ENCODE results near the gene ENOX2. TPM values are rescaled to one million over a fixed set of nuclear protein-coding genes. Genes with fewer than 3 reads are reported as not detected.

Gene ENOX2
- polyA plus RNA-seq, 1 donor from 2014 or later: 48.7 TPM

GRCh38 chrX:130691576-130691975 lies 211.4 kb downstream of the ENOX2 start:
- Histone ChIP-seq H3K79me2 (replicated peaks; ENCODE audit: insufficient read depth, low read length) (no peaks in the 10 kb centered on the region), H3K9ac (ENCODE audit: low read length) (no peak overlapping the region), H3K27me3 (ENCODE audit: insufficient read depth, low read depth, low read length) (no peaks in the 10 kb centered on the region), H3K4me2 (ENCODE audit: low read length) (no peak overlapping the region), H3K27ac (ENCODE audit: low read length) (peak overlapping the region; percentile 42), H3K9me3 (ENCODE audit: low read length) (no peaks in the 10 kb centered on the region), H3K4me3 (ENCODE audit: low read length) (no peak overlapping the region), H3F3A (ENCODE audit: insufficient read depth, low read length, poor library complexity, severe bottlenecking) (no peaks in the 10 kb centered on the region), H3K9me2 (ENCODE audit: insufficient read depth, low read length) (no peaks in the 10 kb centered on the region), H4K20me1 (ENCODE audit: insufficient read depth) (no peaks in the 10 kb centered on the region), H3K36me3 (ENCODE audit: insufficient read depth, low read length) (no peaks in the 10 kb centered on the region), H2AFZ (ENCODE audit: low read depth, low read length) (no peak overlapping the region)
- no peak for TF ChIP-seq CTCF (IDR thresholded peaks at IDR 0.05; ENCODE audit: poor library complexity, severe bottlenecking)

GRCh38 chrX:130688360-130688759 lies 214.6 kb downstream of the ENOX2 start:
- Histone ChIP-seq H2AFZ (ENCODE audit: low read depth, low read length) (no peak overlapping the region), H3K4me2 (ENCODE audit: low read length) (no peak overlapping the region), H3K27me3 (ENCODE audit: insufficient read depth, low read depth, low read length) (no peaks in the 10 kb centered on the region), H3K4me3 (ENCODE audit: low read length) (no peak overlapping the region), H3K9me2 (ENCODE audit: insufficient read depth, low read length) (no peaks in the 10 kb centered on the region), H3K79me2 (replicated peaks; ENCODE audit: insufficient read depth, low read length) (no peaks in the 10 kb centered on the region), H3K36me3 (ENCODE audit: insufficient read depth, low read length) (no peaks in the 10 kb centered on the region), H3K9ac (ENCODE audit: low read length) (no peak overlapping the region), H3F3A (ENCODE audit: insufficient read depth, low read length, poor library complexity, severe bottlenecking) (no peaks in the 10 kb centered on the region), H4K20me1 (ENCODE audit: insufficient read depth) (no peaks in the 10 kb centered on the region), H3K27ac (ENCODE audit: low read length) (no peak overlapping the region), H3K9me3 (ENCODE audit: low read length) (no peaks in the 10 kb centered on the region)
- TF ChIP-seq CTCF (IDR thresholded peaks at IDR 0.05; ENCODE audit: poor library complexity, severe bottlenecking): no peak
- no peak for TF ChIP-seq RAD21 (conservative IDR thresholded peaks at IDR 0.05)
- TF ChIP-seq MXI1 (conservative IDR thresholded peaks at IDR 0.05; ENCODE audit: poor library complexity, severe bottlenecking): no peak

GRCh38 chrX:130682990-130683389 lies 220.0 kb downstream of the ENOX2 start:
- H2AFZ ChIP-seq (ENCODE audit: low read depth, low read length): no peak overlapping the region
- H3K9me3 ChIP-seq (ENCODE audit: low read length): no peaks in the 10 kb centered on the region
- no peaks in the 10 kb centered on the region for H3K27me3 ChIP-seq (ENCODE audit: insufficient read depth, low read depth, low read length)
- no peaks in the 10 kb centered on the region for H3K36me3 ChIP-seq (ENCODE audit: insufficient read depth, low read length)
- H3K4me2 ChIP-seq (ENCODE audit: low read length): no peak overlapping the region
- no peaks in the 10 kb centered on the region for H3F3A ChIP-seq (ENCODE audit: insufficient read depth, low read length, poor library complexity, severe bottlenecking)
- H3K27ac ChIP-seq (ENCODE audit: low read length): no peak overlapping the region
- no peaks in the 10 kb centered on the region for H3K9me2 ChIP-seq (ENCODE audit: insufficient read depth, low read length)
- no peak overlapping the region for H3K4me3 ChIP-seq (ENCODE audit: low read length)
- no peaks in the 10 kb centered on the region for H4K20me1 ChIP-seq (ENCODE audit: insufficient read depth)
- no peak overlapping the region for H3K9ac ChIP-seq (ENCODE audit: low read length)
- no peaks in the 10 kb centered on the region for H3K79me2 ChIP-seq (replicated peaks; ENCODE audit: insufficient read depth, low read length)
- TF ChIP-seq CTCF (IDR thresholded peaks at IDR 0.05; ENCODE audit: poor library complexity, severe bottlenecking): no peak
- no peak for TF ChIP-seq TAF1 (IDR thresholded peaks at IDR 0.05; ENCODE audit: low read depth)
- no peak for TF ChIP-seq MXI1 (conservative IDR thresholded peaks at IDR 0.05; ENCODE audit: poor library complexity, severe bottlenecking)
- TF ChIP-seq RAD21 (conservative IDR thresholded peaks at IDR 0.05): no peak
- no peak for TF ChIP-seq EZH2 (IDR thresholded peaks at IDR 0.05; ENCODE audit: borderline replicate concordance, insufficient read depth, low read length, poor library complexity, severe bottlenecking)
- TF ChIP-seq EP300 (conservative IDR thresholded peaks at IDR 0.05; ENCODE audit: poor library complexity, severe bottlenecking): no peak
- TF ChIP-seq SMC3 (conservative IDR thresholded peaks at IDR 0.05; ENCODE audit: poor library complexity): no peak
- TF ChIP-seq POLR2AphosphoS5 (IDR thresholded peaks at IDR 0.05): no peak
- no peak for TF ChIP-seq REST (IDR thresholded peaks at IDR 0.05; ENCODE audit: borderline replicate concordance)

Measured in neural cell (in vitro differentiated cells).